ENCODE measurements around the gene CPSF6.

CPSF6 gene

DNA sequence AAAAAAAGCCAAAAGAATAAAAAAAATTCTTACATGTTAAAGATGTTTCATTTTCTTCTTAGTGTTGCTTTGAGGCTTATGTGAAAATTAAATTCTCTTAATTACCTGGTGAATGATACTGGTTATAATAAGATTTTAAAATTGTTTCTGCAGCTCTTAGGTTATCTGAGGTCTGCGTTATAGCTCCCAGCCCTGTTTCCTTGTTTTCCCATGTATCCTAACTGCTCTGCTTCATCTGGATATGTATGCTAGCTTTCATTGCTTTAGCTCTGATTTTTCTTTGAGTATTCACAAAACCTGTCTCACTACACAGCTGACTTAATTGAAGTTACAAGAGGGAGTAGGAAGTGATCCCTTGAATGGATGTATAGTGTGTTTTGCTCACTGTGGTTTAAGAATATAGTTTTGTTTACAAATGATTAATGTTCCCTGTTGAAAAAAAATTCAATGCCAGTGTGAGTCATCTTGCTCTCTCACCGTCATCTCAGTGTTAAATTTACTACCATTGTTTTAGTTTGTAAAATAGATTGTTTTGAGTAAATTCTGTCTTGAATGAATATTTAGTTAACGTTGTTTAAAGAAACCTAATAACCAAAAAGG is 26.8 kb downstream of the CPSF6 start:
- no peak for TF ChIP-seq CTCF (IDR thresholded peaks at IDR 0.05; ENCODE audit: low read depth, low read length)
- Histone ChIP-seq H3K36me3 (peaks cover 63% of the 10 kb centered on the region), H3K9me3 (no peaks in the 10 kb centered on the region), H3K27me3 (no peaks in the 10 kb centered on the region), H3K4me1 (no peaks in the 10 kb centered on the region), H3K4me3 (ENCODE audit: low read depth, low read length) (no peak overlapping the region)
- DNase-seq, result no peak

DNA sequence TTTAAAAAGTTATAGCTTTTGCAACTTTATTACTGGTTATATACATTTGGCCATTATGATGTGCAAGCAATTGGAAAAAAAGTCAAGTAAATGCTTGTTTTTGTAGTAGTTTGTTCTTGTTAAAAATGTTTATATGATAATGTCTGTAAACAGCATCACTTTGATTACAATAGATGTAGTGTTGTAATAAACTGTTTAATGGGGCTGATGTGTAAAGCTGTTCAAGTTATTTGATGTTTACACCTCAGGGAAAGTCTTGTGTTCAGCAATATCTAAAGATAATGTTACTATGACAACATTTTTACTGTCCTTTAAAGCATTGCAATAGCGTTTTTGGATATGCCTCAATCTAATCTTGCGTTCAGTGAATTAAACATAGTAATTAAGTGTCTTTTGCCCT is 30.4 kb downstream of the CPSF6 start:
- H3K9me3 ChIP-seq, result no peaks in the 10 kb centered on the region
- TF ChIP-seq CTCF (IDR thresholded peaks at IDR 0.05; ENCODE audit: low read depth, low read length), result no peak
- peaks cover 34% of the 10 kb centered on the region for H3K36me3 ChIP-seq

GRCh38 chr12:69272511-69272910 is 33.1 kb downstream of the CPSF6 start:
- Histone ChIP-seq H3K4me3 (ENCODE audit: low read depth, low read length) (no peak overlapping the region), H3K27me3 (no peaks in the 10 kb centered on the region), H3K4me1 (0 out of 2 replicates have a peak, but pooled peaks cover 2% of the 10 kb centered on the region), H3K36me3 (peaks cover 29% of the 10 kb centered on the region), H3K9me3 (no peaks in the 10 kb centered on the region)
- no peak for TF ChIP-seq CTCF (IDR thresholded peaks at IDR 0.05; ENCODE audit: low read depth, low read length)
- DNase-seq, result no peak

More for the DNA sequence above, 30.4 kb downstream of the CPSF6 start:
- Histone ChIP-seq H3K4me1 (0 out of 2 replicates have a peak, but pooled peaks cover 2% of the 10 kb centered on the region), H3K27me3 (no peaks in the 10 kb centered on the region), H3K4me3 (ENCODE audit: low read depth, low read length) (no peak overlapping the region)
- DNase-seq, result no peak

GRCh38 chr12:69274861-69275260 is 35.5 kb downstream of the CPSF6 start:
- no peak overlapping the region for H3K4me3 ChIP-seq (ENCODE audit: low read depth, low read length)
- no peaks in the 10 kb centered on the region for H3K27me3 ChIP-seq
- peaks cover 15% of the 10 kb centered on the region for H3K36me3 ChIP-seq
- no peaks in the 10 kb centered on the region for H3K9me3 ChIP-seq
- 0 out of 2 replicates have a peak, but pooled peaks cover 2% of the 10 kb centered on the region for H3K4me1 ChIP-seq
- DNase-seq, result no peak
- TF ChIP-seq CTCF (IDR thresholded peaks at IDR 0.05; ENCODE audit: low read depth, low read length), result no peak

GRCh38 chr12:69275471-69275891 is 36.1 kb downstream of the CPSF6 start:
- TF ChIP-seq CTCF (IDR thresholded peaks at IDR 0.05; ENCODE audit: low read depth, low read length), result no peak
- Histone ChIP-seq H3K4me3 (ENCODE audit: low read depth, low read length) (no peak overlapping the region), H3K27me3 (no peaks in the 10 kb centered on the region), H3K9me3 (no peaks in the 10 kb centered on the region), H3K36me3 (peaks cover 10% of the 10 kb centered on the region), H3K4me1 (0 out of 2 replicates have a peak, but pooled peaks cover 2% of the 10 kb centered on the region)
- no peak for DNase-seq
